Islet precursor cell (in vitro differentiated cells): Measurements from ENCODE around the gene ST8SIA5.

ENCODE experiments used
- DNase-seq: peaks from one replicate; pipeline ENCODE4 v3.0.0-alpha.2; 2018

ST8SIA5 gene

DNA sequence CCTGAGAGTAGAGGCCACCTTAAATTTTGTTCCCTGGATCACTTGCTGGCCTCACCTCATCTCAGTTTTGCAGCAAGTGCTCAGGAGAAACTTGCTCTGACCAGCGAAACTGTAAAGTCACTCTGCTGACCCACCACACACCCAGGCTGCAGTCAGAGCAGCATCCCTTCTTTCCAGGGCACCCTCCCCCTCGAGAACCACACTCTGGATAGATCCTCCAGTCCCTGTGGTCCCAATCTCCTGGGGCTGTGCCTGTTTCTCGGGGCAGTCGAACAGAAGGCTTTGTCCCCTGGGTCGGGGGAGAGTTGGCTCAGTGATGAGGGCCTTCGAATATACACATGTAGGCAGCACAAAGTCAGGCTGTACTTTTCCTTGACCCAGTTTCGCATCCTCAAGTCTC is 18.4 kb downstream of the ST8SIA5 start:
- no peak for DNase-seq

DNA sequence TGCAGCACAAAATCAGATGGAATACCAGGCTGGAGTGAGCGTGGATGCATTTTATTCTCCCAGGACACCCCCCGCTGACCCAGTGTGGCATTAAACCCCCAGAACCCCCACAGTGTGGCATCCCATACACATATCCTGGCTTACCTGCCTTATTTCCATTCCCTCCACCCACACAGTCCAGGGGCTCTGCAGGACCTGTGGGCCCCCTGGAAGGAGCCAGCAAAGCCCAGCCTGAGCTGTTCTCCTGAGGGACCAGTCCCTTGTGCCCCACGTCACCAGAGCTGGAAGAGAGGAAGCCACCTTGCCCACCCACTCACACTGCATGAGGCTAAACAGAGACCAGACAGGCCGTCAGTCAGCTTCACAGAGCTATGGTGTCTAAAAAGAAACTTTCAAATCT is 20.1 kb downstream of the ST8SIA5 start:
- DNase-seq, result no peak

DNA sequence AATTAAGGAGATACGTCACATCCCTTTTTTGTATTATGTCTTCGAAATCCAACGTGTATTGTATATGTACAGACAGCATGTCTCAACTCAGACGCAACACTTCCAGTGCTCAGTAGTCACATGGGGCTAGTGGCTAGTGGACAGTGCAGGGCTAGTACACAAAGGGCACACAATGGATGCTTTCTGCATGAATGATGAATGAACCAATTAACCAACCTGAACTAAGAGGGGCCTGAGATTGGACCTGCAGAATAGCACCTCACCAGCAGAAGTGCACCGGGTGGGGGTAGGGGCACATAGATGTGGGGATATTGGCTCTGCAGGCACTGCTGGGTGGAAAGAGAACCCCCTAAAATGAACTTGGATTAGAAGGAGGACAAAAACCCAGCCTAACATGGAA is 20.7 kb downstream of the ST8SIA5 start:
- no peak for DNase-seq

DNA sequence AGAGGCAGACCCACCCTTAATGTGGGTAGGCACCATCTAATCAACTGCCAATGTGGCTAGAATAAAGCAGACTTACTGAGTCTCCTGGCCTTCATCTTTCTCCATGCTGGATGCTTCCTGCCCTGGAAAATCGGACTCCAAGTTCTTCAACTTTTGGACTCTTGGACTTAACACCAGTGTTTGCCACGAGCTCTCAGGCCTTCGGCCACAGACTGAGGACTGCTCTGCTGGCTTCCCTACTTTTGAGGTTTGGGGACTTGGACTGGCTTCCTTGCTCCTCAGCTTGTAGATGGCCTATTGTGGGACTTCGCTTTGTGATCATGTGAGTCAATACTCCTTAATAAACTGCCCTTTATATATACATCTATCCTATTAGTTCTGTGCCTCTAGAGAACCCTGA is 21.9 kb downstream of the ST8SIA5 start:
- no peak for DNase-seq

DNA sequence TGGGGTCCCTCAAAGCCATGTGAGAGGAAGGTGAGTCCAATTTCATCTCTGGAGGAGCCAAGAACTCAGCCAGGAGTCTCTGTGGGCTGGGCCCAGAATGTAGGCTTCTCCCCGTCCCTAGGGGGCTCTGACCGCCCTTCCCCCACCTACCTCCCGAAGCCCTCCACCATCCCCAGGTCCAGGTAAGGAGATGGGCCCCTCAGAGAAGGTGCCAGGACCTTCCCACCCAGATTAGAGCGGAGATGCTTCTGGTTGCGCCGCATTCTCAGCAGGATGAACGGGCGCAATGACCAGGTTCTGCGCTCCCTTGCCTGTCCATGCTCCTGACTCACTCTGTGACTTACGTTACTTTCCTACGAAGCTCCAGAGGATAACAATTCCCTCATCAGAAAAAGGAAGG is 23.0 kb downstream of the ST8SIA5 start:
- no peak for DNase-seq

DNA sequence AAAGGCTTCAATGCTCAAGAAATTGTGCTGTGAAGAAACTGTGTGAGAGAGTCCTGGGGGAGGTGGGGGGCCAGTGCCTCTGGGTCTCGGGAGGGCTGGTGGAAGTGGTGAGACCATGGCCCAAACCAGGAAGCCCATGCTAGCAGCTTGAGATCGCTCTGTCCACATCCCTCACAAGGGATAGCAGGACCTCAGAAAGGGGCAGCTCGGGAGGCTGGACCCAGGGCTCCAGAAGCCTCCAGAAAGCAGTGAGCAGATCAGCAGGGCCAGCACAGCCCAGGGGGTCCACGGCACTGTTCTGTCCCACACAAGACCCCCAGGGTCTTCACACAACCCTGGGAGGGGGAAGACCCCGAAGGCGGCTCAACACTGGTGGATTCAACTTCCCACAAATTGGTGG is 24.1 kb downstream of the ST8SIA5 start:
- no peak for DNase-seq

DNA sequence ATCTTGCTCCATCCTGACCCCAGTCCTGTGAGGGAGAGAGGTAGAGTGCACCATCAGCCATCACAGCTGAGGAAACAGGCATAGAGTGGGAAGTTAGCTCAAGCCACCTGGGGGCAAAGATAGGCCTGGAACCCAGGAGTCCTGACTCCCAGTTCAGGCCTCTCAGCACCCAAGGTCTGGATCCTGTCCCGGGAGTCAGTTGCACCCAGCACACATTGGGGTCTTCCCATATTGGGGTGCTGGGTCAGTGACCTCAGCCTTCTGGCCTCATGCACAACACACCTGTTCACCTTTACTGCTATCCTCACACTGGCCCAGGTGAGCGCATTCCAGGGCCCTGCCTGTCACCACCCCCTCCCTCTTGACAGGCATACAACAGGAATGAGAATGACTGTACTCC is 24.7 kb downstream of the ST8SIA5 start:
- no peak for DNase-seq

DNA sequence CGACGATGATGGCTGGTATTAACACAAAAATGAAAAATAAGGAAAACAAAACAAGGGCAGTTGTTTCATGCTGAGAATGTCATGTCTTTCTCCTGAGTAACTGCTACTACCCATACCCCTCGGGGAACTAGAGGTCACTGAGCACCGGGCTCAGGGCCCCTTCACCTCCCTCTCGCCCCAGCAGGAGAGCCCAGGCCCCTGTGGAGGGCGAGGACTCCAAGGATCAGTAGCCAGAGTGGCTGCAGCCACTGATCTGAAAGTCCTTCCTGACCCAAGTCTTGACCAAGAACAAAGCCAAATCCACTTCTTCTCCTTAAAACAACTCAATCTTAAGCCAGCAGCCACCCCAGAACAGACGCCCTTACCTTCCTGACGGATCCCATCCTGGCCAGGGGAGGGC is 25.5 kb downstream of the ST8SIA5 start:
- DNase-seq, result no peak

DNA sequence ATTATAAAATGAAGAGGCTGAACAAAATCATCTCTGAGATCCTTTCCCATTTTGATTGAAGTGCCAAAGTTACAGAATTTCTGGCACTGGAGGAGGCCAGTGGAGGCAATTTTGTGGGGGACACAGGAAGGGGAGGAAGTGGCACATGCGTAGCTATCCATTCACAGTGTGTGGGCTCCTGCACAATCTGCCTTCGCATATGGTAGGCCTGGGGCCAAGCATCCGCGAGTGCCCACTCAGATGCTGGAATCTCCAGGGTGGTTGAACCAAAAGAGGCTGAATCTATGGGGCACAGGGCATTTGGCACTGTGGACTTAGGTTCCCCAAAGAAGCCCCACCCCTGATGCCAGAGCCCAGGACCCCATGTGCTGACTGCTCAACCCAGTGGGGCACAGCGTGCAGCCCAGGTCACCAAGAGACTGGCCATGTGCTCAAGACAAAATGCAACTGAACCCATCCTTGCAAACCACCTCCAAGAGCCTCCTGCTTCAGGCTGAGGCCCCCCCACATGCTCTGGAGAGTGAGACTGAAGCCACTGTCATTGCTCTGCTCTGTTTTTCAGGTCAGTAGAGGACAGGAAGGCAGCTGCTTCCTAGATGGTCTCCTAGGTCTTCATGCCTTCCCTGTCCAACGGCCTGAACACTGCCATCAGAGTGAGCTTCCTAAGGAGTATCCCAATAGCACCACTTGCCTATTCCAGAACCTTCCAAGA is 28.5 kb downstream of the ST8SIA5 start:
- DNase-seq, result no peak

DNA sequence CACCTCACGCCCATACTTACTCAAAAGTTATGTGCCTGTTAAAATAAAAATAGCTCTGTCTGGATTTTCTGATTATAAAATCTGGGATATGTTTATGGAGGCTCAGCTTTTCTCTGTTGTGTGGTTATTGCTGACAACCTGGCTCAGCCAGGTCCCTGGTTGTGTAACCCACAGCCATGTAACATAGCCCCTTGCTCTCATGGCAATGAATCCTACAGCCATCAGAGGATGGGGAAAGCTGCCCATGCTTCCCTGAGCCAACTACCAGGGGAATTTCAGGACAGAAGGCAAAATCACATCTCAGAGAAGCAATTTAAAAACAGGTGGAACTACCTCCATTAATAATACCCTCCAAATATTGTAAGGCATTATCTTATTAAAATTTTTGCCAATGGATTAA is 29.7 kb downstream of the ST8SIA5 start:
- DNase-seq, result no peak

DNA sequence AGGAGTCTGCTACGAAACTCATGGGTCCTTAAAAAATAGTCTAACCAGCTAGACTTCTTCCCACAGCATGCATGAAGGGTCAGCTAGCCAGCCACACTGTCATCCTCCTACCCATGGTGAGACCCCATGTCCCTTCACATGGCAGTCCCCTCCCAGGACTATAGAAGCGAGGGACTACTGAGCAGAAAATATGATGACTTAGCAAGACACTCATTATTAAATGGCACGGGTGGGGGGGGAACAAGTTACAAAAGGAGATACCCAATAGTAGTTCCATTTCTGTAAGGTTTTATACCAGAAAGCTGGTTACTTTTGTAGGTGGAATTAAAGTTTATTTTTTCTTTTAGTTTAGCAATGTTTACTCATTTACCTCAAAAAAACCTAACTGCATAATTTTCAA is 31.5 kb downstream of the ST8SIA5 start:
- no peak for DNase-seq

DNA sequence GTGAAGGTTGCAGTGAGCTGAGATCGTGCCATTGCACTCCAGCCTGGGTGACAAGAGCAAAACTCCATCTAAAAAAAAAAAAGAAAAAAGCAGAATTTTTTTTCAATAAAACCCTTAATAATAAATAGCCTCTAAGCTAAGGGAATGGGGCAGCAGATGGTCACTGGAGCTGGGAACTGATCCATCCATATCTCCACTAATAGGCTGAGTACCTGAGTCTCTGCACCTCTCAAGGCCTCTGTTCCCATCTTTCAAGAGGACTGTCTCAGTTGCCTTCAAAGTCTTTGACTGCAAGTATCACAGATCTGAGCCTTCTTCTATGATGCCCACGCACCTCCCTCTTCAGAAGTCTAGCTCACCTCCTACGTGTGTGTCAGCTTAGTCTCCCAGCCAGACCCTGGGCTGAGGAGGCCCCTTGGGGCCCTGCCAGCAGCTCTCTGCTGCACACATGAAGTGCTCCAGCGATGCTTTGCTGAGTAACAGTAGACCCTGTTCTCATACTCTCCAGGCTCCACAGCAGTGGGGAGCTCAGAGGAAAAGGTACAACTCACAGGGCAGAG is 32.9 kb downstream of the ST8SIA5 start:
- DNase-seq, result no peak

DNA sequence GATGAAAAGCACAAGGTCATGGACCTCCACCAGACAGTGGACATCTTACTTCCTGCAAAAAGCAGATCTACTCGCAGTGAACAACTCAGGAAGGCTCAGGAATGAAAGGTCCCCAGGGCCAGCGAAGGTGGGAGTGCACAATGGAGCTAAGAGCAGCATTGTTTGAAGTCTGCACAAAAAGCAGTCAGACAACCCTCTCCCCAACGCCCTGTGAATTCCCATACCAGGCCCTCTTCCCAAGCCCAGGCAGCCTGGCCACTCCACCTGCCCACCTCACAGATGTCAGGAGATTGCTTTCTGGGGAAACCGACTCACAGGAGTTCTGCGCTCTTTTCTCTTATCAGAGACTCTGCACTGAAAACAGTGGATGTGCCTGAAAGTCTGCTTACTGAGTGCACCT is 34.8 kb downstream of the ST8SIA5 start:
- peak; percentile 31 for DNase-seq

DNA sequence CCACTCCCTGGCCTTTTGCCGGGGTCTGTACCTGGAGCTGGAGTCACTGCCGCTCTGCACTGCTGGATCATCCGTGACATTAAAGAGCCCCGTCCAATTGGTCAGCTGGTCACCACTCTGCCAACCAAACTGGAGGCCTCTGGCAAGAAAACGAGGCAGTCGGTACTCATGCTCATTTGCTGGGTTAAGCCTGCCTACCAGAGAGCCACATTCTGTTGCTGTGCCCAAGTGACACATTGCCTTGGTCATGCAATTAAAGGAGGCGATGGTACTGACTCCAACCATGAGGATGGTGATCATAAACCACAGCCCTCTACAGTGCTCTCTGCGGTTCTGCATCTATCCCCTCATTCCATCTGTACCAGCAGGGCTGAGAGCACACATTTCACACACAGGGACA is 35.5 kb downstream of the ST8SIA5 start:
- peak; percentile 32 for DNase-seq

DNA sequence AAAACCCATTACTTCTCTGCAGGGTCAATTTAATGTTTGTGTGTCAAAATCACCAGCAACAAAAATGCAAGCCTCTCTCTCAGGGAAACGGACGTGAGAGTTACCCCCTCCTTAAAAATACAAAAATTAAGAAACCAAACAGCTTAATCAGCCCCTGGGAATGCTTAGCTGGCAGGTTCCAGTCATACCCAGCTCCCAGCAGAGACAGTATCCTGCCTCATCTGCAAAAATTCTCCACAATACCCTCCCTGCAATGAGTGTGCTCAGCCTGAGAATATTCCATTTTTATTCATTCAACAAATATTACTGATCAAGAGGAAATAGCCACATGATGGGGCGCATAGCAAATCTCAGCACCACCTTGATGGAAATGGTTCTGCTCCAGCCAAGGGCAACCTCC is 36.3 kb downstream of the ST8SIA5 start:
- DNase-seq, result peak; percentile 5

DNA sequence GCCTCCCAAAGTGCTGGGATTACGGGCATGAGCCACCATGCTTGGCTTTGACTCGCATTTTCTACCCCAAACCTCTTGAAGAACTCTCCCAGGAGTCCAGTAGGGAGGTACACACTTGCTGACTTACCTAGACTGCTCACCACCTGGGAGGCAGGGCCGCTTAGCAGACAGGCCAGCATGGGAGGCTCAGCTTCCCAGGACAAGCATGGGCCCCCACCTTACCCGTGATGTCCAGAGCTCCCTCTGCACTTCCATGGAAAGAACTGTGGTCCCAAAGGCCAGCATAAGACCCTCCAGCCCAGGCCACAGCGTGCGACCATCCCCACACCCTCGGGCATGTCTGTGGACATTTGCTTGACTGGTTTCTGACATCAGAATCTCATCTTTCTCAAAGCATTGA is 36.8 kb downstream of the ST8SIA5 start:
- DNase-seq, result peak; percentile 26

DNA sequence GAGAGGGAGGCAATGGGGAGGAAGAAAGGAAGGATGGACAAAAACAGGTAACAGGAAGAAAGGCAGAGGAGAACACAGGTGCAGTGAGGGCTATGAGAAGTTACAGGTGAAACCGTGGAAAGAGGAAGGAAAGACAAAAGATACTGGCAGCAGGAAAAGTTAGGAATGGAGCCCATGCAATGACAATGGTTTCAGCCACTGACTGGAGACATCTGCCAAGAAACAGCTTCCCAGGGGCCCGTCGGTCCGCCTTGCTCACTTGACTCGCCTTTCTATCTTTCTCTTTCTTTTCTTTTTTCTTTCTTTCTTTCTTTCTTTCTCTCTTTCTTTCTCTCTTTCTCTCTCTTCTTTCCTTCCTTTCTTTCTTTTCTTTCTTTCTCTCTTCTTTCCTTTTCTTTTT is 37.5 kb downstream of the ST8SIA5 start:
- DNase-seq, result peak; percentile 17

DNA sequence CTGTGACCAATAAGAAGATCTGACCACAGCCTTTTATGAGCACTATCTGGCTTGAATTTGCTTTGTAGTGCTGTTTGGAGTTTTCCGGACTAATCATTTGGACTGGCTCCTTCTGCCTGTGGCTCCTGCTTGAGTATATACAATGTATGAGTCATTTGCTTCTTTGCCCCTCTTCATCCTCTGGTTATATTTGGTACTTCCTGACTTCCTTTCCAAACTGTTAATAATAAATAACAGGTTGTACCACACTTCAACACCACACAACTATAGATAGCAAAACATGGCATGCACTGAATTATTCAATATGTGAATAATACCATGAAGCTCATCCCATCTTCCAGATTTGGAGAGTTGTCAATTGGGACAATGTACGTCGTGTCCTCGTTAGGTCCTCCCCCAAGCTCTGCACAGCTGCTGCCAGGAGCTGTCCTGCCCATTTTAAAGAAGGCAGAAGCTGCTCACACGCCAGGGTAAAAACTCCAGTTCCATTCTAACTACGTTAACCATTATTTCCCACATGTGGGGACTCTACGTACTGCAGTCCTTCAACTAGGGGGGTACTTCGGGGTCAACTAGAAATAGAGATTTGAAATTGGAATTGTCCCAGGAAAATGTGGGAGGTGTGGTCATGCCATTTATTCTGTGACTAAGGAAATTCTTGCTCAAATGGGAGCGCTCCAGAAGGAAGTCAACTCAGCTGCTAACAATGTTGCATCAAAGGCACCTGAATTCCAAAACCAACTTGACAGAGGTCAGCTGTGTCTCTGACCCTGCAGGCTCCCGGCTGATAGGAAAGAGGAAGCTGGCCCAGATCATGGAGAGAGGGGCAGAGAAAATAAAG is 38.1 kb downstream of the ST8SIA5 start:
- DNase-seq, result peak; percentile 63

DNA sequence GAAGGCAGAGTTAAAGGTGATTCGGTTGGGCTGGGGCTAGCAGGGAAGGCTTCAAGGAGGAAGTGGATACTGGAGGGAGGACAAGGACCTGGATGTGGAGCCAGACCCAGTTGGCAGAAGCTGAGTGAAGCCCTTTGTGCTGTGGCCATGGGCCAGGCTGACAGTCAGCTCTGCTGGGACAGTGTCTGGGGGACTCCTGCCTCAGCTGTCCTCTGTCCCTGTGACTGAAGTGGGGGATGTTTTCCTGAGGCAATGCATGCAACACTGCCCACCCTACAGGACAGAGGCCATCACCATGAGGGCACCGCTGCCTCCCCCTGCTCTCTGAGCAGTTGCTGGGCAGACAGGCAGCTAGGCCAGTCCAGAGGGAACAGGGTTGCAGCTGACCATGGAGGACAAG is 40.0 kb downstream of the ST8SIA5 start:
- DNase-seq, result no peak

DNA sequence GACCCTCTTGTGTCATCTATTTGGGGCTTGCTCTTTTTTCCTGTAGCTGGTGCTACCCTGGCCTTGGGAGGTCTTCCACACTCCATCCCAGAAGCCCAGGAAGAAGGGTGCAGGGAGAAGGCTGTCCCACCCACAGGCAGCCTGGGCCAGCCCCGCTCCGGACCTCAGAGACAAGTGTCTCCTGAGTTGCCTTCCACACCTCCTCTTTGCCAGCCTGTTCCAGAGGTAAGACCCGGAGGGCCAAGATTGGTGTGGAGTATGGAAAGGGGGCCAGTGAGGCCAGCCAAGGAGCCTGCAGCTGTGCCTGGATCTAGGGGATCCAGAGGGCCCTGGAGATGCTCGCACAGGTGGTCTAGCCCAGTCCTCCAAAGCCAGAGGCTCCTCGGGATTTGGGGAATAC is 40.5 kb downstream of the ST8SIA5 start:
- DNase-seq, result no peak

DNA sequence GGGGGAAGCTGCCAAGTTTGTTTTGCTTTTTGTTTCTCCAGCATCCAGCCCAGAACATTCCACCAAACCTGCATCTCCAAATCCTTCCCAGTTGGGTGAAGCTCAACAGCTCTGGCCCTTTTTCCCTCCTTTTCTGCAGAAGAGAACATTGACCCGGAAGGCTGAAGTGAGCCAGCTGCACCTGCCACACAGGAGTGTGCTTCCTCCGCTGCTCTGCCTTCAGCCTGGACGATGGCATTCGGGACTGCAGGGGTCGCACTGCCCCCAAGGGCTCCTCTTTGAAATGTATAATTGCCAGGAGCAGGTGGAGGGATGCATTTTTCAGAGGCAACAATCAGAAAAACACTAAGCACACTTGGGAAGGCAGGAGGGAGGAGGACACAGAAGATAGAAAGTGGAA is 41.8 kb downstream of the ST8SIA5 start:
- no peak for DNase-seq

DNA sequence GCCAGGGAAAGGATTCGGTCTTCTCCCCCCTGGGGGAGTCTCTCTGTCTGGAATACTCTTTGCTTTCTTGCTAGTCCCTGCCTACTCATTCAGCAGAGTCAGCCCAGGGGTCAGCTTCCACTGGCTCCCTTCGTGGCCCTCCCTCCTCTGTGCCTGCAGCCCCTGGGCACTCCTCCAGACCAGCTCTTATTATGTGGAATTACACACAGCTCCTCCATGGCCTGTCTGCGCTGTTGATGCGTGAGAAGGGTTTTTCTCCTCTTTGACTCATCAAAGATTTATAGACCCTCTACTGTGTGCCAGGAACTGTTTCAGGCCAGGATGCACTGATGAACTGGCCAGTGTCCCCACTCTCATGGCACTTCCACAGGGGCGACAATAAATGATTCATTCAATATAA is 44.4 kb downstream of the ST8SIA5 start:
- DNase-seq, result no peak

DNA sequence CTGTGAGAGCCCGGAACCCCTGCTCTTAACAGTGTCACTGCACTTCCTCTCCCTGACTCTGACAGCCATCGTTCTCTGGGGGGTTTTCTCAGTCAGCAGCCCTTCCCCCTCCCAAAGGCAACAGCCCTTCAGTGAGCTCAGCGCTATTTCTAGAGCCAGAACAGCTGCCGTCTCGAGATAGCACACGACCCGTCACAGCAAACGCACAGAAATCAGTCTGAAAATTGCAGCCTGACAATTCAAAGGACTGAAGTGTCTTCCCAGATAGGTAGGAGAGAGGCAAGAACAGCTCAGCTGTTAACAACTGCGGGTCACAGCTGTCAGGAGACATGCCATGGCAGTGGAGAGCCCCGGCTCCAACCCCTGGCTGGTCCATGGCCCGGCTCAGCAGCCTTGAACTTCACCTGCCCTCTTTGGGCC is 45.4 kb downstream of the ST8SIA5 start:
- no peak for DNase-seq

DNA sequence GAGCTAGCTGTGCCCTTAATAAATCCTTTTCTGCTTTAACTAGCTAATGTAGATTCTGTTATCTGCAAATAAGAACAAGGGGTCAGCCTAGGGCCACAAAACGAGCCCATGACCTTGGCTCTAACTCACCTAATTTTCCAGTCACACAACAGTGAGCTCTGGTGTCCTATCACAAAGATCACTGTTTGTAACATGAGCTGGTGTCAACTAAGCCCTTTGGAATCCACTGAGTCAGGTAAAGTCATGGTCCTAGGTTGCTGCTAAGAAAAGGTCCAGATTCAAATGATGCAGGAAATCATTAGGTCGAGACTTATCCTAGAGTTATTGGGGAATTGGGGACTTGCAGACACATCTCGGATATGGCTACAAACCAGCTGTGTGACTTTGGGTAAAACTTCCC is 49.9 kb downstream of the ST8SIA5 start:
- peak; percentile 68 for DNase-seq
